DND-41 (cell line): ENCODE results near the gene CENPP.

Experiments
- ATAC-seq: fragments of 200-7000 bp; cut with Tn5 transposase; 3 replicates; pipeline ENCODE4 v1.9.1; 2021; ENCODE audit warnings: low read depth; ENCODE audit not compliant: insufficient read depth
- DNase-seq: peaks from one replicate; pipeline ENCODE4 v3.0.0-alpha.2; 2020
- H2AFZ ChIP-seq: 2 replicates; pipeline ENCODE4 v1.6.0; 2012; ENCODE audit warnings: low read depth, low read length
- H3K27ac ChIP-seq: 2 replicates; pipeline ENCODE4 v1.5.1; 2012; ENCODE audit warnings: low read length, inconsistent platforms
- H3K27me3 ChIP-seq: fragments of 200-600 bp; sonication (generic); 2 replicates; pipeline ENCODE4 v1.6.0; 2012; ENCODE audit warnings: low read length, mild to moderate bottlenecking, inconsistent platforms; ENCODE audit not compliant: insufficient read depth, poor library complexity
- H3K36me3 ChIP-seq: 2 replicates; pipeline ENCODE4 v1.5.1; 2012; ENCODE audit warnings: low read length, inconsistent platforms; ENCODE audit not compliant: insufficient read depth
- H3K4me1 ChIP-seq: 2 replicates; pipeline ENCODE4 v1.5.1; 2012; ENCODE audit warnings: mild to moderate bottlenecking, low read length; ENCODE audit not compliant: insufficient read depth
- H3K4me2 ChIP-seq: 2 replicates; pipeline ENCODE4 v1.6.0; 2012; ENCODE audit warnings: mild to moderate bottlenecking, moderate library complexity, low read length, inconsistent platforms; ENCODE audit not compliant: insufficient read depth
- H3K4me3 ChIP-seq, 2 experiments: fragments of 200-600 bp in 1 of 2; shearing (Covaris generic) in 1 of 2; 2 replicates each; pipeline ENCODE4 v1.5.1; 2012 to 2016; ENCODE audit warnings: inconsistent platforms in 2 of 2, low read length in 2 of 2, mild to moderate bottlenecking in 2 of 2, low read depth in 1 of 2, moderate library complexity in 1 of 2
- H3K79me2 ChIP-seq: 2 replicates; pipeline ENCODE4 v1.6.0; 2012; ENCODE audit warnings: low read length, inconsistent platforms; ENCODE audit not compliant: insufficient read depth
- H3K9ac ChIP-seq: 2 replicates; pipeline ENCODE4 v1.6.0; 2012; ENCODE audit warnings: low read depth, mild to moderate bottlenecking, inconsistent platforms, low read length, moderate library complexity
- H3K9me3 ChIP-seq: 2 replicates; pipeline ENCODE4 v1.5.1; 2012; ENCODE audit warnings: low read length, moderate library complexity, mild to moderate bottlenecking, inconsistent platforms; ENCODE audit not compliant: insufficient read depth, severe bottlenecking
- H4K20me1 ChIP-seq: 2 replicates; pipeline ENCODE4 v1.6.0; 2012; ENCODE audit warnings: low read length; ENCODE audit not compliant: insufficient read depth
- CTCF ChIP-seq: IDR thresholded peaks from 2 replicates; pipeline ENCODE4 v1.5.1; 2012; ENCODE audit warnings: borderline replicate concordance, low read length, moderate library complexity, mild to moderate bottlenecking; ENCODE audit not compliant: poor library complexity, severe bottlenecking; ENCODE audit errors: extremely low read depth
- EZH2 ChIP-seq: IDR thresholded peaks from 3 replicates; pipeline ENCODE4 v1.6.1; 2012; ENCODE audit warnings: borderline replicate concordance, low read depth, mild to moderate bottlenecking, moderate library complexity, low read length, inconsistent platforms; ENCODE audit not compliant: severe bottlenecking

The CENPP gene

GRCh38 chr9:92661743-92662142, 336.0 kb downstream of the CENPP start:
- TF ChIP-seq CTCF (no peak), EZH2 (no peak)
- H3K9me3 ChIP-seq = no peaks in the 10 kb centered on the region
- no peak overlapping the region for H3K4me2 ChIP-seq
- ATAC-seq (no peak), DNase-seq (no peak)
- peaks cover 8% of the 10 kb centered on the region for H3K4me1 ChIP-seq
- H3K36me3 ChIP-seq = peaks cover 21% of the 10 kb centered on the region
- no peak overlapping the region for H2AFZ ChIP-seq
- H3K79me2 ChIP-seq = peaks cover 60% of the 10 kb centered on the region
- no peaks in the 10 kb centered on the region for H3K27me3 ChIP-seq
- no peak overlapping the region for H3K9ac ChIP-seq
- no peak overlapping the region for H3K27ac ChIP-seq
- H3K4me3 ChIP-seq = no peak overlapping the region
- peaks cover 43% of the 10 kb centered on the region for H4K20me1 ChIP-seq

GRCh38 chr9:92663126-92663525, 337.4 kb downstream of the CENPP start:
- H3K27me3 ChIP-seq = no peaks in the 10 kb centered on the region
- ATAC-seq (no peak), DNase-seq (no peak)
- H4K20me1 ChIP-seq = peaks cover 40% of the 10 kb centered on the region
- no peak overlapping the region for H3K4me2 ChIP-seq
- no peak overlapping the region for H3K27ac ChIP-seq
- H3K4me3 ChIP-seq = no peak overlapping the region
- H3K4me1 ChIP-seq = peaks cover 9% of the 10 kb centered on the region
- H3K79me2 ChIP-seq = peaks cover 69% of the 10 kb centered on the region
- TF ChIP-seq CTCF (no peak), EZH2 (no peak)
- H3K36me3 ChIP-seq = peaks cover 19% of the 10 kb centered on the region
- no peaks in the 10 kb centered on the region for H3K9me3 ChIP-seq
- H2AFZ ChIP-seq = no peak overlapping the region
- no peak overlapping the region for H3K9ac ChIP-seq

GRCh38 chr9:92663951-92664350, 338.2 kb downstream of the CENPP start:
- Histone ChIP-seq H3K4me3 (no peak overlapping the region), H3K79me2 (peaks cover 77% of the 10 kb centered on the region), H4K20me1 (peaks cover 40% of the 10 kb centered on the region), H3K9ac (no peak overlapping the region), H3K27ac (no peak overlapping the region), H3K36me3 (peaks cover 14% of the 10 kb centered on the region), H3K4me1 (peaks cover 17% of the 10 kb centered on the region), H3K9me3 (no peaks in the 10 kb centered on the region), H2AFZ (no peak overlapping the region), H3K4me2 (no peak overlapping the region), H3K27me3 (no peaks in the 10 kb centered on the region)
- no peak for ATAC-seq
- DNase-seq = no peak
- TF ChIP-seq CTCF (no peak), EZH2 (no peak)
